Germinal center (tissue), 1 donor: ENCODE measurements around the gene PRUNE2.
"Not testable (repeated sequence)": the region's sequence is repeated elsewhere in the genome, so short reads cannot be mapped to it uniquely, and the experiment has no call there.

ENCODE experiments used
- DNase-seq: peaks from one replicate; pipeline ENCODE4 v3.0.0; 2012; ENCODE audit warnings: mixed read lengths, low spot score

PRUNE2 gene

GRCh38 chr9:76796296-76796695 is 109.6 kb downstream of the PRUNE2 start:
- DNase-seq: no peak

- DNase-seq: no peak
Measured at GRCh38 chr9:76793784-76794431, 112.0 kb downstream of the PRUNE2 start.

GRCh38 chr9:76789840-76790239 is 116.1 kb downstream of the PRUNE2 start:
- DNase-seq: no peak

- DNase-seq: no peak
Measured at GRCh38 chr9:76787677-76788076, 118.2 kb downstream of the PRUNE2 start.

GRCh38 chr9:76785501-76785900 is 120.4 kb downstream of the PRUNE2 start:
- DNase-seq: no peak

GRCh38 chr9:76784881-76785280 is 121.0 kb downstream of the PRUNE2 start:
- DNase-seq: no peak

- DNase-seq: no peak
Measured at GRCh38 chr9:76772686-76773445, 133.0 kb downstream of the PRUNE2 start.

GRCh38 chr9:76766126-76766525 is 139.8 kb downstream of the PRUNE2 start:
- no peak for DNase-seq

- DNase-seq: no peak
Measured at GRCh38 chr9:76764138-76764537, 141.8 kb downstream of the PRUNE2 start, which contains the start of gene PCA3. PCA3 (plus strand) TSS chr9:76764438.

- no peak for DNase-seq
Measured at GRCh38 chr9:76761448-76761847, 144.5 kb downstream of the PRUNE2 start.

GRCh38 chr9:76759732-76760131 is 146.2 kb downstream of the PRUNE2 start:
- DNase-seq: peak; percentile 31

- DNase-seq: no peak
Measured at GRCh38 chr9:76758476-76758875, 147.4 kb downstream of the PRUNE2 start.

- no peak for DNase-seq
Measured at GRCh38 chr9:76756941-76757673, 148.8 kb downstream of the PRUNE2 start.

GRCh38 chr9:76756268-76756640 is 149.7 kb downstream of the PRUNE2 start:
- no peak for DNase-seq

GRCh38 chr9:76751001-76751400 is 154.9 kb downstream of the PRUNE2 start:
- DNase-seq: no peak

GRCh38 chr9:76744336-76744735 is 161.6 kb downstream of the PRUNE2 start:
- DNase-seq: no peak

- no peak for DNase-seq
Measured at GRCh38 chr9:76743931-76744330, 162.0 kb downstream of the PRUNE2 start.

- not testable (repeated sequence) for DNase-seq
Measured at GRCh38 chr9:76742890-76743289, 163.0 kb downstream of the PRUNE2 start.

- DNase-seq: no peak
Measured at GRCh38 chr9:76741524-76741923, 164.4 kb downstream of the PRUNE2 start.

- no peak for DNase-seq
Measured at GRCh38 chr9:76738402-76738801, 167.5 kb downstream of the PRUNE2 start.

- no peak for DNase-seq
Measured at GRCh38 chr9:76737154-76737902, 168.6 kb downstream of the PRUNE2 start.

GRCh38 chr9:76734716-76735115 is 171.2 kb downstream of the PRUNE2 start:
- no peak for DNase-seq
